Activated CD4-positive, alpha-beta T cell treated with anti-CD3 and anti-CD28 coated beads, Interleukin-2, amount 10 ng/mL, durations not matched to agents 24 days and 14 days (primary cell): ENCODE measurements around the gene EMILIN1. TPM values are rescaled to one million over a fixed set of nuclear protein-coding genes. Genes with fewer than 3 reads are reported as not detected.
"Not testable (repeated sequence)": the region's sequence is repeated elsewhere in the genome, so short reads cannot be mapped to it uniquely, and the experiment has no call there.

ENCODE experiments used
- DNase-seq: peaks from one replicate; pipeline ENCODE4 v3.0.0; 2022
- H3K27ac Mint-ChIP-seq: one replicate; pipeline ENCODE4 v1.8.0; 2022; ENCODE audit warnings: mild to moderate bottlenecking, mixed read lengths
- H3K27me3 Mint-ChIP-seq: one replicate; pipeline ENCODE4 v1.8.0; 2022; ENCODE audit warnings: mixed read lengths
- H3K36me3 Mint-ChIP-seq: one replicate; pipeline ENCODE4 v1.8.0; 2022; ENCODE audit warnings: low read depth, mild to moderate bottlenecking, mixed read lengths
- H3K4me1 Mint-ChIP-seq: one replicate; pipeline ENCODE4 v1.8.0; 2021; ENCODE audit warnings: mixed read lengths
- H3K4me3 Mint-ChIP-seq: one replicate; pipeline ENCODE4 v1.8.0; 2022; ENCODE audit warnings: mild to moderate bottlenecking, moderate library complexity, mixed read lengths
- H3K9me3 Mint-ChIP-seq: one replicate; pipeline ENCODE4 v1.8.0; 2021; ENCODE audit warnings: mixed read lengths
- intact Hi-C: fragments of 100-400 bp; cut with micrococcal nuclease; formaldehyde crosslinking; loops from one replicate; pipeline ENCODE4 v1.15.1; 2023
- total RNA-seq: library from RNA; stranded (reverse); gene quantifications from 2 replicates; pipeline ENCODE4 v1.2.3, GENCODE V29; 2022

Gene EMILIN1
- total RNA-seq, 1 donor from 2014 or later = 1.4 TPM

DNA sequence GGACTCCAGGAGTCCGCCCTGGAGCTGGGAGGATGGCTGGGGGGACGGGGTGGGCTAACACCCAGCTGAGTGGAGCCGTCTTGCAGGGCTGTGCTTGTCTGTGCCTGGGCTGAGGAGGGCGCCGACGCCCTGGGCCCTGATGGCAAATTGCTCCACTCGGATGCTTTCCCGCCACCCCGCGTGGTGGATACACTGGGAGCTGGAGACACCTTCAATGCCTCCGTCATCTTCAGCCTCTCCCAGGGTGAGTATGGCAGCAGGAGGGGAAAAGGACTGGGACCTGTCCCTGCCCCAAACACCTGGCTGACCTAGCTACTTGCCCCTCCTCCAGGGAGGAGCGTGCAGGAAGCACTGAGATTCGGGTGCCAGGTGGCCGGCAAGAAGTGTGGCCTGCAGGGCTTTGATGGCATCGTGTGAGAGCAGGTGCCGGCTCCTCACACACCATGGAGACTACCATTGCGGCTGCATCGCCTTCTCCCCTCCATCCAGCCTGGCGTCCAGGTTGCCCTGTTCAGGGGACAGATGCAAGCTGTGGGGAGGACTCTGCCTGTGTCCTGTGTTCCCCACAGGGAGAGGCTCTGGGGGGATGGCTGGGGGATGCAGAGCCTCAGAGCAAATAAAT, 21.0 kb downstream of the EMILIN1 start:
- no peak overlapping the region for H3K4me3 Mint-ChIP-seq
- no peaks in the 10 kb centered on the region for H3K27me3 Mint-ChIP-seq
- H3K9me3 Mint-ChIP-seq = no peaks in the 10 kb centered on the region
- DNase-seq = no peak
- H3K27ac Mint-ChIP-seq = no peak overlapping the region
- peaks cover 15% of the 10 kb centered on the region for H3K4me1 Mint-ChIP-seq
- intact Hi-C loops = no loop called here
- peaks cover 3% of the 10 kb centered on the region for H3K36me3 Mint-ChIP-seq

GRCh38 chr2:27100036-27100435, 21.6 kb downstream of the EMILIN1 start:
- Mint-ChIP-seq H3K9me3 (no peaks in the 10 kb centered on the region), H3K27ac (no peak overlapping the region), H3K4me3 (no peak overlapping the region), H3K4me1 (peaks cover 15% of the 10 kb centered on the region), H3K36me3 (peaks cover 3% of the 10 kb centered on the region), H3K27me3 (no peaks in the 10 kb centered on the region)
- intact Hi-C loops = no loop called here
- no peak for DNase-seq

DNA sequence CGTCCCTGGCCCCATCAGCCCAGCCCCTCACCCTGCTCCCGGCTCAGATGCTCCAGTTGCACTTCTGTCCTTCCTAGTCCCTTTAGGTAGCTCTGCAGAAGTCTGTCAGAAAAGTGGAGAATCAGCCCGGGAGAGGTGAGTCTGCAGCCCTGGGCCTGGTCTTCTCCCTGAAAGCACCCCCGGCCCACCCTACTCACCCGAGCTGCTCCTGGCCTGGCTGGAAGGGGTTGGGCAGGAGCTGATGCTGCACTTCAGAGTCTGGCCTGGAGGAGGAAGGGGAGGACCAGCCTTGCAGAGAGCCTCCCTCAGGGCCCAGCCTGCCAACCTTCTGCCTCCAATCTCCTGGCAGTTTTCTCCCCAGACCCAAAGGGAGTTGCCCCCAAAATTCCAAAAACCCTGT, 23.9 kb downstream of the EMILIN1 start:
- H3K36me3 Mint-ChIP-seq = peaks cover 3% of the 10 kb centered on the region
- DNase-seq = no peak
- no peaks in the 10 kb centered on the region for H3K27me3 Mint-ChIP-seq
- H3K4me1 Mint-ChIP-seq = peaks cover 2% of the 10 kb centered on the region
- H3K4me3 Mint-ChIP-seq = no peak overlapping the region
- H3K9me3 Mint-ChIP-seq = no peaks in the 10 kb centered on the region
- H3K27ac Mint-ChIP-seq = no peak overlapping the region
- intact Hi-C loops = no loop called here

- Mint-ChIP-seq H3K4me3 (no peak overlapping the region), H3K4me1 (peaks cover 2% of the 10 kb centered on the region), H3K9me3 (no peaks in the 10 kb centered on the region), H3K27ac (no peak overlapping the region), H3K36me3 (no peaks in the 10 kb centered on the region), H3K27me3 (peaks cover 5% of the 10 kb centered on the region)
- intact Hi-C loops = no loop called here
- no peak for DNase-seq
These were observed 27.6 kb downstream of the EMILIN1 start for GRCh38 chr2:27105981-27106380.

DNA sequence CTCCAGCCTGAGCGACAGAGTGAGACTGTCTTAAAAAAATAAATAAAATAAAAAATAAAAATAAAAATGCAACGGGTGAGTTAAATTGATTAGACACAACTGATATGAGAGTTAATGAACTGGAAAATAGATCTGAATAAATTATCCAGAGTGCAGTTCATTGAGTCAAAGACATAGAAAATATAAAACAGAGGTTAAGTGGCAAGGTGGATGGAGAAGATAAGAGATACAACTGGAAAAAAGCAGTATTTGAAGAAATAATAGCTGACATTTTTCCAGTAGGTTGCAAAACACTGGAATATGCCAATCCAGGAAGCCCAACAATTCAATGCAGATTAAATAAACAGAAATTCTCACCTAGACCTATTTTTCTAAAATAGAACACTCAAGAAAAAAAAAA, 29.8 kb downstream of the EMILIN1 start:
- Mint-ChIP-seq H3K36me3 (no peaks in the 10 kb centered on the region), H3K4me3 (no peak overlapping the region), H3K27ac (no peak overlapping the region), H3K4me1 (peaks cover 2% of the 10 kb centered on the region), H3K9me3 (no peaks in the 10 kb centered on the region), H3K27me3 (peaks cover 5% of the 10 kb centered on the region)
- DNase-seq = no peak
- intact Hi-C loops = no loop called here

DNA sequence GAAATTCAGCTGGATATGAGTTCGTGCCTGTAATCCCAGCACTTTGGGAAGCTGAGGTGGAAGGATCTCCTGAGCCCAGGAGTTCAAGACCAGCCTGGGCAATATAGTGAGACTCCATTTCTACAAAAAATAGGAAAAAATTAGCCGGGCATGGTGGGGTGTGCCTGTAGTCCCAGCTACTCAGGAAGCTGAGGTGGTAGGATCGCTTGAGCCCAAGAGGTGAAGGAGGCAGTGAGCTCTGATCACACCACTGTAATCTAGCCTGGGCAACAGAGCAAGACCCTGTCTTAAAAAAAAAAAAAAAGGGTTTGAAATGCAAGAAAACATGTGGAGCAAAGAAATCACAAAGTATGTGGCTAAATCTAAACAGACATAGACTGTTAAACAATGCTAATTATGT, 30.7 kb downstream of the EMILIN1 start:
- Mint-ChIP-seq H3K9me3 (no peaks in the 10 kb centered on the region), H3K4me3 (no peak overlapping the region), H3K4me1 (peaks cover 2% of the 10 kb centered on the region), H3K27ac (no peak overlapping the region), H3K27me3 (peaks cover 5% of the 10 kb centered on the region), H3K36me3 (no peaks in the 10 kb centered on the region)
- intact Hi-C loops = no loop called here
- DNase-seq = no peak

DNA sequence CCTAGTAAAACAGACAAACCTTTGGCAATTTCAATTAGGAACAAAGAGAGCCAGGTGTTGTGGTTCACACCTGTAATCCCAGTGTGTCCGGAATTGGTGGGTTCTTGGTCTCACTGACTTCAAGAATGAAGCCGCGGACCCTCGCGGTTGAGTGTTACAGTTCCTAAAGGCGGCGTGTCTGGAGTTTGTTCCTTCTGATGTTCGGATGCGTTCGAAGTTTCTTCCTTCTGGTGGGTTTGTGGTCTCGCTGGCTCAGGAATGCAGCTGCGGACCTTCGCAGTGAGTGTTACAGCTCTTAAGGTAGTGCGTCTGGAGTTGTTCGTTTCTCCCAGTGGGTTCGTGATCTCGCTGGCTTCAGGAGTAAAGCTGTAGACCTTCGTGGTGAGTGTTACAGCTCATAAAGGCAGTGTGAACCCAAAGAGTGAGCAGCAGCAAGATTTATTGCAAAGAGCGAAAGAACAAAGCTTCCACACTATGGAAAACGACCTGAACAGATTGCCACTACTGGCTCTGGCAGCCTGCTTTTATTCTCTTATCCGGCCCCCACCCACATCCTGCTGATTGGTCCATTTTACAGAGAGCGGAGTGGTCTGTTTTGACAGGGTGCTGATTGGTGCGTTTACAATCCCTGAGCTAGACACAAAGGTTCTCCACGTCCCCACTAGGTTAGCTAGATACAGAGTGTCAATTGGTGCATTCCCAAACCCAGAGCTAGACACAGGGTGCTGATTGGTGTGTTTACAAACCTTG, 32.4 kb downstream of the EMILIN1 start:
- H3K4me1 Mint-ChIP-seq, intact Hi-C loops, H3K27ac Mint-ChIP-seq, H3K36me3 Mint-ChIP-seq, H3K9me3 Mint-ChIP-seq, H3K4me3 Mint-ChIP-seq, DNase-seq: not testable (repeated sequence)
- H3K27me3 Mint-ChIP-seq = peaks cover 11% of the 10 kb centered on the region

- H3K9me3 Mint-ChIP-seq, intact Hi-C loops, DNase-seq, H3K27ac Mint-ChIP-seq, H3K36me3 Mint-ChIP-seq, H3K4me1 Mint-ChIP-seq, H3K4me3 Mint-ChIP-seq: not testable (repeated sequence)
- H3K27me3 Mint-ChIP-seq = peaks cover 11% of the 10 kb centered on the region
These were observed 33.1 kb downstream of the EMILIN1 start for GRCh38 chr2:27111392-27112078.

DNA sequence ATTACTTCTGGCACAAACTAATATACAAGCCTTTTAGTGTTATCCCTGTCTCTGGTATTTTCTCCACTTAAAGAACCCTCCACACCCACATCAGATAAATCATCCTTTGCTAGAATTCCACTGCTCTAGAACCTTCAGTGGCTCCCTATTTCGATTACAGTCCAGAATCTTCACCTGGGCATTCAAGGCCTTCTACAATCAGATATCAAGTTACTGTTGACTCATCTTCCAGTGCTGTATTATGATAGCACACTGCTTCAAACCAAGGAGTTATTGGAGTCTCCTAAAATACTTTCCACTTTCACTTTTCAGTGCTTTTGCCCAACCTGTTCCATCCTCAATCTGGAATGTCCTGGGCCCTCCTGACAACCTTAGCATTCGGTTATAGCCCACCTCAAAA, 37.1 kb downstream of the EMILIN1 start:
- intact Hi-C loops = no loop called here
- H3K4me1 Mint-ChIP-seq = peaks cover 9% of the 10 kb centered on the region
- no peak for DNase-seq
- H3K4me3 Mint-ChIP-seq = no peak overlapping the region
- peaks cover 30% of the 10 kb centered on the region for H3K27me3 Mint-ChIP-seq
- no peaks in the 10 kb centered on the region for H3K36me3 Mint-ChIP-seq
- H3K9me3 Mint-ChIP-seq = no peaks in the 10 kb centered on the region
- H3K27ac Mint-ChIP-seq = no peak overlapping the region

GRCh38 chr2:27117995-27118524, 39.6 kb downstream of the EMILIN1 start:
- Mint-ChIP-seq H3K27ac (no peak overlapping the region), H3K4me1 (peaks cover 9% of the 10 kb centered on the region), H3K27me3 (peaks cover 48% of the 10 kb centered on the region), H3K9me3 (no peaks in the 10 kb centered on the region), H3K36me3 (no peaks in the 10 kb centered on the region), H3K4me3 (peak overlapping the region; percentile 73)
- intact Hi-C loops = no loop called here
- no peak for DNase-seq

DNA sequence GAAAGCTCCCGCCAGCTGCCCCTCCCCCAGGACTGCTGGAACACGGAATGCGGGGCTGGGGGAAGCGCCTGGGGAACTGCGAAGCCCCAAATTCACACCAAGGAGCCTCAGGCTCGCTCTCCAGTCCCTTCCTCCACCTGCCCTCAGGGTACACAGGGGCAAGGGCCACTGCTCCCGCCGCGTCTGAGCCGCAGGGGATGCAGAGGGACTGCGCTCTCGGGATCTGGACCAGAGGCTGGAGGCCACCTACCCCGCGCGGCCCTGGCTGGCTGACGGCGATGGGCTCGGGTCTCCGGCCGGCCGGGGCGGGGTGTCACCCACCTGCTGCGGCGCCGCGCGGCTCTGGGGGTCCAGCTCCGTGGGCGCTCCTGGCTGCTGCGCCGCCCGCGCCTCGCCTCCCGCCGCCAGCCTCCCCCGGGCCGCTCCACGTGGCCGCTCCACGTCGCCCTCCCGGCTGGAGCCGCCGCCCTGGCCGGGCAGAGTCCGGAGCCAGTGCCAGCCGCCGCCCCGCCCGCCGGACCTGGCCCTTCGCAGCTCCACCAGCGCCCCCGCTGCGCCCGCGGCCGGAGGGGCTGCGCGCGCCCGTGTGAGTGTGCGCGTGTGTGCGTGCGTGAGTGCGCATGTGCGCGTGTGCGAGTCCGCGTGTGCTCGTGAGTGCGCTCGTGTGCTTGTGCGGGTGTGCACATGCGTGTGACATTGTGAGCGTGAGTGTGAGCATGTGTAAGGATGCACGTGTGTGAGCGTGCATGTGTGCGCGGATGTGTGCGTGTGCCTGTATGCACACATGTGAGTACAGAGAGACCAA, 40.3 kb downstream of the EMILIN1 start, which contains the start of gene CGREF1:
CGREF1 (minus strand) TSS at position 604 of the 805 bp plus-strand sequence. CDS start 14,762 bp downstream, outside the sequence.
- Mint-ChIP-seq H3K4me1 (peaks cover 13% of the 10 kb centered on the region), H3K4me3 (peak within 1 kb of the TSS; percentile 82), H3K9me3 (no peaks in the 10 kb centered on the region), H3K27me3 (peaks cover 50% of the 10 kb centered on the region), H3K27ac (peak within 1 kb of the TSS; percentile 29), H3K36me3 (no peaks in the 10 kb centered on the region)
- intact Hi-C loops = no loop called here
- peak; percentile 72 for DNase-seq

- intact Hi-C loops, DNase-seq: not testable (repeated sequence)
- H3K27ac Mint-ChIP-seq = peak overlapping the region; percentile 13
These were observed 40.9 kb downstream of the EMILIN1 start for GRCh38 chr2:27119330-27119670.

GRCh38 chr2:27121906-27122305, 43.5 kb downstream of the EMILIN1 start:
- Mint-ChIP-seq H3K9me3 (no peaks in the 10 kb centered on the region), H3K4me3 (no peak overlapping the region), H3K4me1 (peaks cover 16% of the 10 kb centered on the region), H3K27ac (no peak overlapping the region), H3K27me3 (peaks cover 43% of the 10 kb centered on the region), H3K36me3 (no peaks in the 10 kb centered on the region)
- intact Hi-C loops = loop anchor here (5.0 kb wide), 1 partner anchor 70 kb away; the partner anchor contains the start of gene AGBL5
- DNase-seq = no peak

More at GRCh38 chr2:27119330-27119670, 40.9 kb downstream of the EMILIN1 start:
- not testable (repeated sequence) for H3K9me3 Mint-ChIP-seq, H3K36me3 Mint-ChIP-seq
- peak overlapping the region; percentile 82 for H3K4me3 Mint-ChIP-seq
- H3K4me1 Mint-ChIP-seq = peaks cover 16% of the 10 kb centered on the region
- peaks cover 48% of the 10 kb centered on the region for H3K27me3 Mint-ChIP-seq
